Measurements from ENCODE around the gene ALPL.

- TF ChIP-seq CTCF (conservative IDR thresholded peaks at IDR 0.05 in 1 of 2, IDR thresholded peaks at IDR 0.05 in 1 of 2; ENCODE audit: low read depth in 1 of 2, low read length in 2 of 2), result no peak
- TF ChIP-seq EZH2 (IDR thresholded peaks at IDR 0.05; ENCODE audit: low read length, missing control alignments), result no peak
These were observed 8.0 kb downstream of the ALPL start for GRCh38 chr1:21517161-21517589.

Measured in fibroblast of lung (primary cell).